Lower lobe of right lung (tissue), 2 donors: ENCODE measurements around the gene CLCA1. TPM values are rescaled to one million over a fixed set of nuclear protein-coding genes. Genes with fewer than 3 reads are reported as not detected.

ENCODE experiments used
- ATAC-seq, 2 donors: fragments of 200-7000 bp; cut with Tn5 transposase; one replicate each; pipeline ENCODE4 v1.9.1; 2020 to 2022; ENCODE audit warnings: mild to moderate bottlenecking in 2 of 2, moderate library complexity in 2 of 2
- DNase-seq: peaks from one replicate; pipeline ENCODE4 v3.0.0-alpha.2; 2020
- H3K27ac ChIP-seq: fragments of 200-600 bp; one replicate; pipeline ENCODE4 v1.8.0; 2022
- H3K27me3 ChIP-seq: fragments of 200-600 bp; one replicate; pipeline ENCODE4 v1.8.0; 2022; ENCODE audit warnings: low read depth
- H3K36me3 ChIP-seq: fragments of 200-600 bp; one replicate; pipeline ENCODE4 v1.8.0; 2022; ENCODE audit warnings: mild to moderate bottlenecking
- H3K4me1 ChIP-seq: fragments of 200-600 bp; one replicate; pipeline ENCODE4 v1.8.0; 2022
- H3K4me3 ChIP-seq: fragments of 200-600 bp; one replicate; pipeline ENCODE4 v1.8.0; 2022; ENCODE audit warnings: mild to moderate bottlenecking
- H3K9me3 ChIP-seq: fragments of 200-600 bp; one replicate; pipeline ENCODE4 v1.8.0; 2022
- intact Hi-C: fragments of 100-400 bp; cut with DNase I; formaldehyde crosslinking; loops from one replicate; pipeline ENCODE4 v1.11.0; 2022
- total RNA-seq: library from RNA; stranded (reverse); fragmentation: NEBNext Ultra II Directional; extraction: Animal tissue kit (Norgen Biotek cat#: 25700); gene quantifications from one replicate; pipeline ENCODE4 v1.2.1, GENCODE V29; 2021
- TF ChIP-seq, protein P1 (sequence below): fragments of 200-600 bp; IDR thresholded peaks from one replicate; pipeline ENCODE4 v1.8.0; 2022; ENCODE audit warnings: antibody characterized with exemption, mild to moderate bottlenecking
- donor health status: DM: no; HTN: yes; CAD: no; lungs with severe emphysema.

Gene CLCA1
- total RNA-seq, 1 donor from 2014 or later: not detected

DNA sequence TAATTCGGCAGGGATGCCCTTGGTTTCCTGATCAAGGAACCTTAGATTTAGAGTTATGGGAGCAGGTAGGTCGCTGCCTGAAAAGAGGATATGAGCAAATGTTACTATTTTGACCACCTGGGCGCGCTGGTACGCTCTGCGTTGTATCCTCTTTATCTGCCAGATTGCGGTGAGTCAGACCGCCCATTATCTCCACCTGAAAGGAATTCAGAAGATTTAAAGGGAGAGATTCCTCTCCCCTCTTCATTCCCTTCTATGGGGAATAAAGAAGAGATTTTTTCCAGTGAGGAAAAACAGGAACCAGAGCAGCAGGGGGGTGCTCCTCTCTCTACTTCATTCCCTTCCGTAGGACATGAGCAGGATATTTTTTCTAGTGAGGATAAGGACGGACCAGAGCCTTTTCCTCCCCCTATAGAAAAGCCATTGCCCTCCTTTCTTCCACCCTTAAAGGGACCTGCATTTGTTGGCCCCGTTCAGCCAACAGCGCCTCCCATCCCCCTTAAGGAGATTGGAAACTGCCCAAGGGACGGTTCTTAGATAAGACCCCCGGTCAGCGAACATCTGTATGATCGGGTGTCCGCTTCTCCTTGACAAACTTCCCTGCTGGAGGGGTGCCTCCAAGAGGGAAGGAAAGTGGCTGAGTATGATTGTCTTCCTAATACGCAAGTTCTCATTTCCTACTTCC is 34.1 kb downstream of the CLCA1 start:
- no peak for DNase-seq
- intact Hi-C loops: no loop called here
- Histone ChIP-seq H3K36me3 (no peaks in the 10 kb centered on the region), H3K9me3 (no peaks in the 10 kb centered on the region), H3K4me3 (peak overlapping the region; percentile 41), H3K27me3 (no peaks in the 10 kb centered on the region), H3K4me1 (peaks cover 15% of the 10 kb centered on the region), H3K27ac (peak overlapping the region; percentile 73)
- TF ChIP-seq, protein P1, sequence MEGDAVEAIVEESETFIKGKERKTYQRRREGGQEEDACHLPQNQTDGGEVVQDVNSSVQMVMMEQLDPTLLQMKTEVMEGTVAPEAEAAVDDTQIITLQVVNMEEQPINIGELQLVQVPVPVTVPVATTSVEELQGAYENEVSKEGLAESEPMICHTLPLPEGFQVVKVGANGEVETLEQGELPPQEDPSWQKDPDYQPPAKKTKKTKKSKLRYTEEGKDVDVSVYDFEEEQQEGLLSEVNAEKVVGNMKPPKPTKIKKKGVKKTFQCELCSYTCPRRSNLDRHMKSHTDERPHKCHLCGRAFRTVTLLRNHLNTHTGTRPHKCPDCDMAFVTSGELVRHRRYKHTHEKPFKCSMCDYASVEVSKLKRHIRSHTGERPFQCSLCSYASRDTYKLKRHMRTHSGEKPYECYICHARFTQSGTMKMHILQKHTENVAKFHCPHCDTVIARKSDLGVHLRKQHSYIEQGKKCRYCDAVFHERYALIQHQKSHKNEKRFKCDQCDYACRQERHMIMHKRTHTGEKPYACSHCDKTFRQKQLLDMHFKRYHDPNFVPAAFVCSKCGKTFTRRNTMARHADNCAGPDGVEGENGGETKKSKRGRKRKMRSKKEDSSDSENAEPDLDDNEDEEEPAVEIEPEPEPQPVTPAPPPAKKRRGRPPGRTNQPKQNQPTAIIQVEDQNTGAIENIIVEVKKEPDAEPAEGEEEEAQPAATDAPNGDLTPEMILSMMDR: no peak
- ATAC-seq: peak in 1 of 2 donors; percentile 40

DNA sequence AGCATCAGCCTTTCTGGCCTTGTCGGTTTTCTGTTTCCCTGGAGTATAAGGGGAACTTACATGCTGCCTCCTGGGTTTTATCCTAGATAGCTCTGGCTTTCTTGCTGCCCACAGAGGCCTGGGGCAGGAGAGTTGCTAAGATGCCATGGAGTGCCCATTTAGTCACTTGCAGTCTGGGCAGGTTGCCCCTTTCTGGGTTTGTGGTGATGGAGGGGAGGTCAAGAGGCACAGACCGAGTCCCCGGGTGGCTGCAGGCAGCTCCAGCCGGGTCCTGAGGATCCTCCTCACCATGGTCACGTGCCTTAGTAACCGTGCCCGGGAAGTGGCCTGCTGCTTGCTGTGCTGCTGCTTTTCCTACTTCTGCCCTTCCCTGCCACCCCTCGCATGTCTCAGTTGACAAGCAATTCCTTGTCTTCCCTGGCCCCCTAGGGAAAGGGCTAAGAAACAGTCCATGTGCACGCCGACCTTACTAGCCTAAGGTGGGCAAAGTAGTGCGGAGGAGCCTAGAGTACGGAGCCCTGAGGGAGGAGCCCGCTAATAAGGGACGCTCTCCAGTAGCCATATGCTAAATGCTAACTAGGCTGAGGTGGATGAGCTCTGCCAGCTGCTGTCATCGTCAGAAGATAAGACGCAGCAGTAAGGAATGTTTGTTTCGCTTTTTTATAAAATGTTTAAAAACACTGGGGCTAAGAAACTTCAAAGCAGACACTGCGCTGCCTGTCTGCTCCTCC is 34.8 kb downstream of the CLCA1 start:
- DNase-seq (peak; percentile 67), ATAC-seq (peak; percentile 29 to 45)
- TF ChIP-seq, protein P1: no peak
- Histone ChIP-seq H3K4me1 (peaks cover 15% of the 10 kb centered on the region), H3K27ac (peak overlapping the region; percentile 73), H3K9me3 (no peaks in the 10 kb centered on the region), H3K27me3 (no peaks in the 10 kb centered on the region), H3K4me3 (peak overlapping the region; percentile 41), H3K36me3 (no peaks in the 10 kb centered on the region)
- intact Hi-C loops: no loop called here

DNA sequence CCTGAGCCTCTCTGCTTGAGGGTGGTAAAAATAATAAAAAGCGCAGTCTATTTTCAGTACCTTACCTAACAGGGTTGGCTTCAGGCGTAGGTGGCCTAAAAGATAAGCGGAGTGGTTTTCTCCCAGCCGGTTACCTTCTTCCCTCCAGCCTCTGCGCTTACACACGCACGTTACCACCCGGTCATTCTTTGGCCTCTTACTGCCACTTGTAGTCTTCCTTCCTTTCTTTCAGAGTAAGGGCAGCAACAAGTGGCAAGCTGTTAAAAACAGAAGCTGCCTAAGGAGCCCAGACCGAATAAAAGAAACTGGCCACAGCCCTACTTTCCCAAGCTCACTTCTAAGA is 35.4 kb downstream of the CLCA1 start:
- no peaks in the 10 kb centered on the region for H3K27me3 ChIP-seq
- H3K9me3 ChIP-seq: no peaks in the 10 kb centered on the region
- TF ChIP-seq, protein P1: no peak
- H3K36me3 ChIP-seq: no peaks in the 10 kb centered on the region
- ATAC-seq (peak; percentile 82 to 87), DNase-seq (peak; percentile 49)
- peak overlapping the region; percentile 41 for H3K4me3 ChIP-seq
- H3K27ac ChIP-seq: peak overlapping the region; percentile 73
- H3K4me1 ChIP-seq: peaks cover 15% of the 10 kb centered on the region
- intact Hi-C loops: no loop called here

DNA sequence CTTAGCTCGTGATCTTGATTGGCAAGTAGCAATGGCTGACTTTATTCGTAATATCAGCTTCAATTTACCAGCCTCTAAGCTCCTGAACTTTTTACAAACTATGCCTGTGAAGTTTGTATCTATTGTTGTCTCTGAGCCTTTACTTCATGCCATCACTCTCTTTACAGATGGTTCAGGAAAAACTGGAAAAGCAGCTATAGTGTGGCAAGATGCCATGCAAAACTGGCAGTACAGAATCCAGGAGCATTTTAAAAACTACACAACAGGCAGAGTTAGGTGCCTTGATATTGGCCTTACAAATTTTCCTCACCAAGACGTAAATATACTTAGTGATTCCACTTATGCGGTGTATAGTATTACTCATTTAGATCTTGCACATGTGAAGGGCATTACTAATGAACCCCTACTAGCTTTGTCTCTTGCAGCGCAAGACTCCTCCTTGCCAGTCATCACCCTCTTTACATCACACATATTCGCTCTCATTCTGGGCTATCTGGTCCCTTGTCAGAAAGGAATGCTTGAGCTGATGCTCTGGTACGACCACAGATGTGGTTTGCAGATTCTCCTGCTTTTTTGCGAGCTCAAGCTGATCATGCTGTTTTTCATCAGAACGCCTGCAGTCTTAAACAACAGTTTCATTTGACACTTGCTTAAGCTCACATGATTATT is 36.3 kb downstream of the CLCA1 start:
- no peaks in the 10 kb centered on the region for H3K36me3 ChIP-seq
- TF ChIP-seq, protein P1: no peak
- no peak overlapping the region for H3K27ac ChIP-seq
- intact Hi-C loops: no loop called here
- H3K4me1 ChIP-seq: peaks cover 15% of the 10 kb centered on the region
- ATAC-seq: no peak
- no peaks in the 10 kb centered on the region for H3K9me3 ChIP-seq
- H3K4me3 ChIP-seq: no peak overlapping the region
- no peaks in the 10 kb centered on the region for H3K27me3 ChIP-seq
- no peak for DNase-seq

DNA sequence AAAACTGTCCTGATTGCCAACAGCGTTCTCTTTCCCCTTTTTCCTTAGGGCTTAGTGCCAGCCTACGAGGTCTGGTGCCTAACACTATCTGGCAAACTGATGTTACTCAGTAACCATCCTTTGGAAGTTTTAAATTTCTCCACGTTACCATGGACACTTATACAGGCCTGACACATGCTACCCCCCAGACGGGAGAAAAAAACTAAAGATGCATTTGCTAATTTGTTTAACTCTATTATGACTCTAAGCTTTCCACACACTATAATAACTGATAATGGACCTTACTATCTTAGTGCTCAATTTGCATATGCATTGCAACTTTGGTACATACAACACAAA is 36.8 kb downstream of the CLCA1 start:
- ATAC-seq (no peak), DNase-seq (no peak)
- Histone ChIP-seq H3K4me3 (no peak overlapping the region), H3K36me3 (no peaks in the 10 kb centered on the region), H3K27ac (no peak overlapping the region), H3K9me3 (no peaks in the 10 kb centered on the region), H3K4me1 (peaks cover 15% of the 10 kb centered on the region), H3K27me3 (no peaks in the 10 kb centered on the region)
- intact Hi-C loops: no loop called here
- TF ChIP-seq, protein P1: no peak
